PC-3 (cell line): ENCODE results near the gene KDM2B.

Experiments used
- EZH2 ChIP-seq: fragments of 300-600 bp; sonication (generic); IDR thresholded peaks from one replicate; pipeline ENCODE4 v1.6.1; 2017; ENCODE audit warnings: antibody characterized with exemption, mild to moderate bottlenecking, low read length; ENCODE audit not compliant: unreplicated experiment
- EZH2phosphoT487 ChIP-seq: fragments of 300-600 bp; sonication (generic); IDR thresholded peaks from 2 replicates; pipeline ENCODE4 v1.6.1; 2018; ENCODE audit warnings: mild to moderate bottlenecking, antibody characterized with exemption, low read length, borderline replicate concordance
- TF ChIP-seq, protein P1 (sequence below): fragments of 300-600 bp; sonication (generic); conservative IDR thresholded peaks from 2 replicates; pipeline ENCODE4 v1.5.1; 2017; ENCODE audit warnings: antibody characterized with exemption, low read depth, mild to moderate bottlenecking, low read length

DNA sequence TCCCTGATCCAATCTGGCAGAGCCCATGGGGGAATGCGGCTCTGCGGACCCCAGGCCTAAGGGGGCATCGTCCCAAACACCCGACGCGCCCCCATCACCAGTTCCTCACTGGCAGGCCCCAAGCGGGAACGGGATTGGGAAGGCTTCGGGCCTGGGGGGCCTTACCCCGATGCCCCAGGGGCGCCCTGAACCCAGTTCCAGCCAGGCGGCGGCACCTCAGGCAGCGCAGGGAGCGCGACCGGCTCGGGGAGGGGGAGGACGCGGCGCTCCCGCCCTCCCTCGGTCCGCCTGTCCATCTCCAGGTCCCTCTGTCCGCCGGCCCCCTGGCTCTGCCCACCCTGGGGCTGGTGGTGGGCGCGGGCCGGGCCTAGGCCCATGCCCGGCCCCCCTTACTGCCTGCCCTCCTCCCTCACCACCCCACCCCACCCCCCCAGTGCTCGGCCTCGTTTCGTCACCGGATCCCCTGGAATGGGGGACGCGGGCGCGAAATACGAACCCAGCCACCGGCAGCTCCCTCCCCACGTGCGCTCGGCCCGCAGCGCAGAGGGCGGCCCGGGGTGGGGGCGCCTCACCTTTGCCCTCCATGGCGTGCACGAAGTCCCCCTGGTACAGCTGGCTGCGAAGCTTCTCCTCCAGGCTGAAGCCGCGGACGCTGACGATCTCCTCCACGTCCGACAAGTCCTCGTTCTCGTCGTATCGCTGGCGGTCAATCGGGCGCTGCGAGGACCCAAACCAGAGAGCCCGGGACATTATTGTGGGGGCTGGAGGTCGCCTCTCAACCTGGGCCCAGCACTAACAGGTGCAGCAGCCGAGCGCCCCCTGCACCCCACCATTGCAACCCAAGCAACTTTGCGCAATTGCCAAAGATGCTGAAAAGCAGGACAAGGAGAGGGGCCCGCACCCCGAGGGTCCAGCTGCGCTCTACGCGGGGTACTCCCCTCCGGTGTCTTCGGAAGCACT is 2.3 kb downstream of the KDM2B start:
- TF ChIP-seq, protein P1, sequence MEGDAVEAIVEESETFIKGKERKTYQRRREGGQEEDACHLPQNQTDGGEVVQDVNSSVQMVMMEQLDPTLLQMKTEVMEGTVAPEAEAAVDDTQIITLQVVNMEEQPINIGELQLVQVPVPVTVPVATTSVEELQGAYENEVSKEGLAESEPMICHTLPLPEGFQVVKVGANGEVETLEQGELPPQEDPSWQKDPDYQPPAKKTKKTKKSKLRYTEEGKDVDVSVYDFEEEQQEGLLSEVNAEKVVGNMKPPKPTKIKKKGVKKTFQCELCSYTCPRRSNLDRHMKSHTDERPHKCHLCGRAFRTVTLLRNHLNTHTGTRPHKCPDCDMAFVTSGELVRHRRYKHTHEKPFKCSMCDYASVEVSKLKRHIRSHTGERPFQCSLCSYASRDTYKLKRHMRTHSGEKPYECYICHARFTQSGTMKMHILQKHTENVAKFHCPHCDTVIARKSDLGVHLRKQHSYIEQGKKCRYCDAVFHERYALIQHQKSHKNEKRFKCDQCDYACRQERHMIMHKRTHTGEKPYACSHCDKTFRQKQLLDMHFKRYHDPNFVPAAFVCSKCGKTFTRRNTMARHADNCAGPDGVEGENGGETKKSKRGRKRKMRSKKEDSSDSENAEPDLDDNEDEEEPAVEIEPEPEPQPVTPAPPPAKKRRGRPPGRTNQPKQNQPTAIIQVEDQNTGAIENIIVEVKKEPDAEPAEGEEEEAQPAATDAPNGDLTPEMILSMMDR, result no peak
- TF ChIP-seq EZH2 (no peak), EZH2phosphoT487 (no peak)
